Measurements from ENCODE around the gene VDAC2.

- TF ChIP-seq CTCF (IDR thresholded peaks at IDR 0.05) (no peak), POLR2A (IDR thresholded peaks at IDR 0.05) (no peak)
These were observed 44.6 kb upstream of the VDAC2 start for GRCh38 chr10:75165684-75166622.

All from Peyer's patch (tissue), 4 donors.